PC-9 (cell line): ENCODE results near the gene FARS2. TPM values are rescaled to one million over a fixed set of nuclear protein-coding genes. Genes with fewer than 3 reads are reported as not detected.

Experiments used
- BruUV-seq: library from RNA; stranded (reverse); fragments of 400-500 nt; replicated peaks from 2 replicates; lab custom pipeline; 2021; lab: Mats Ljungman, UMichigan
- CTCF ChIA-PET: fragments of 300-600 bp; sonication (Branson Sonifier 250); formaldehyde crosslinking; loops from one replicate; lab custom pipeline; 2022; ENCODE audit warnings: antibody characterized with exemption; lab: Charles Lee
- POLR2A ChIA-PET: fragments of 300-600 bp; sonication (Branson Sonifier 250); formaldehyde crosslinking; loops from one replicate; lab custom pipeline; 2022; ENCODE audit warnings: antibody characterized with exemption; ENCODE audit not compliant: unreplicated experiment; lab: Charles Lee
- DNase-seq, 2 experiments: peaks; one replicate each; pipeline versions ENCODE4 v3.0.0 to v3.0.0-alpha.2; 2015 to 2022; ENCODE audit warnings: mixed read lengths in 1 of 2
- H2AFZ ChIP-seq: fragments of 200-600 bp; sonication (generic); 2 replicates; pipeline ENCODE4 v1.8.1; 2017; ENCODE audit warnings: antibody characterized with exemption
- H3F3A ChIP-seq: fragments of 200-600 bp; sonication (generic); 2 replicates; pipeline ENCODE4 v1.8.1; 2017; ENCODE audit warnings: antibody characterized with exemption, mild to moderate bottlenecking, low read depth; ENCODE audit not compliant: insufficient read depth
- H3K27ac ChIP-seq: fragments of 200-600 bp; sonication (generic); 2 replicates; pipeline ENCODE4 v1.6.1; 2016; ENCODE audit warnings: mixed run types
- H3K27me3 ChIP-seq: fragments of 200-600 bp; sonication (generic); 2 replicates; pipeline ENCODE4 v1.6.1; 2016; ENCODE audit warnings: low read depth, mixed run types; ENCODE audit not compliant: insufficient read depth
- H3K36me3 ChIP-seq: fragments of 200-600 bp; sonication (generic); 2 replicates; pipeline ENCODE4 v1.6.1; 2016; ENCODE audit warnings: low read depth, mixed run types
- H3K4me1 ChIP-seq: fragments of 200-600 bp; sonication (generic); replicated peaks from 2 replicates; pipeline ENCODE4 v1.6.1; 2016; ENCODE audit warnings: mixed run types; ENCODE audit not compliant: insufficient read depth
- H3K4me2 ChIP-seq: fragments of 200-600 bp; sonication (generic); 2 replicates; pipeline ENCODE4 v1.6.1; 2017; ENCODE audit warnings: mixed run types
- H3K4me3 ChIP-seq: fragments of 200-600 bp; sonication (generic); 2 replicates; pipeline ENCODE4 v1.6.1; 2016; ENCODE audit warnings: mixed run types
- H3K79me2 ChIP-seq: fragments of 200-600 bp; sonication (generic); 2 replicates; pipeline ENCODE4 v1.6.1; 2017; ENCODE audit warnings: low read depth, mixed run types
- H3K9me2 ChIP-seq: fragments of 200-600 bp; sonication (generic); 2 replicates; pipeline ENCODE4 v1.8.1; 2017; ENCODE audit warnings: mild to moderate bottlenecking; ENCODE audit not compliant: insufficient read depth
- H3K9me3 ChIP-seq: fragments of 200-600 bp; sonication (generic); 2 replicates; pipeline ENCODE4 v1.8.1; 2016; ENCODE audit warnings: low read depth; ENCODE audit not compliant: insufficient read depth
- H4K20me1 ChIP-seq: fragments of 200-600 bp; sonication (generic); 2 replicates; pipeline ENCODE4 v1.8.1; 2017; ENCODE audit not compliant: insufficient read depth
- CTCF ChIP-seq: fragments of 200-600 bp; sonication (generic); conservative IDR thresholded peaks from 2 replicates; pipeline ENCODE4 v1.6.1; 2017; ENCODE audit warnings: mixed run types, antibody characterized with exemption, mild to moderate bottlenecking, moderate library complexity
- EZH2 ChIP-seq: fragments of 200-600 bp; sonication (generic); IDR thresholded peaks from 2 replicates; pipeline ENCODE4 v1.8.0; 2017; ENCODE audit warnings: antibody characterized with exemption, low read depth
- intact Hi-C: fragments of 100-400 bp; cut with micrococcal nuclease; formaldehyde crosslinking; loops from one replicate; pipeline ENCODE4 v1.10.0; 2022; ENCODE audit not compliant: unreplicated experiment
- total RNA-seq: library from RNA; stranded (reverse); gene quantifications from 2 replicates; pipeline ENCODE4 v1.2.3, GENCODE V29; 2021

Gene FARS2
- total RNA-seq, 1 experiment from 2014 or later = 26.7 TPM

GRCh38 chr6:5517796-5518195, 256.5 kb downstream of the FARS2 start:
- intact Hi-C loops = no loop called here
- POLR2A ChIA-PET = no interaction called here

GRCh38 chr6:5518936-5519491, 257.7 kb downstream of the FARS2 start:
- H3K36me3 ChIP-seq = no peaks in the 10 kb centered on the region

More at GRCh38 chr6:5517796-5518195, 256.5 kb downstream of the FARS2 start:
- no peaks in the 10 kb centered on the region for H3K36me3 ChIP-seq
- H3K4me1 ChIP-seq = no peaks in the 10 kb centered on the region
- no peaks in the 10 kb centered on the region for H3K79me2 ChIP-seq
- no peak overlapping the region for H3K4me3 ChIP-seq
- H3K9me2 ChIP-seq = no peaks in the 10 kb centered on the region
- no TSS peak for BruUV-seq
- no peaks in the 10 kb centered on the region for H3K9me3 ChIP-seq
- no peak overlapping the region for H2AFZ ChIP-seq
- H3K4me2 ChIP-seq = no peak overlapping the region
- no peaks in the 10 kb centered on the region for H3F3A ChIP-seq
- no peaks in the 10 kb centered on the region for H4K20me1 ChIP-seq
- DNase-seq = no peak
- CTCF ChIA-PET = no interaction called here
- H3K27me3 ChIP-seq = no peaks in the 10 kb centered on the region
- no peak for TF ChIP-seq CTCF
- no peak for TF ChIP-seq EZH2
- H3K27ac ChIP-seq = no peak overlapping the region

GRCh38 chr6:5520796-5521195, 259.5 kb downstream of the FARS2 start:
- Histone ChIP-seq H3K79me2 (no peaks in the 10 kb centered on the region), H3K27ac (no peak overlapping the region), H3K9me2 (no peaks in the 10 kb centered on the region), H3K4me1 (no peaks in the 10 kb centered on the region), H3K4me3 (no peak overlapping the region), H2AFZ (no peak overlapping the region), H3K4me2 (no peak overlapping the region), H4K20me1 (no peaks in the 10 kb centered on the region), H3K27me3 (no peaks in the 10 kb centered on the region), H3F3A (no peaks in the 10 kb centered on the region), H3K9me3 (no peaks in the 10 kb centered on the region), H3K36me3 (no peaks in the 10 kb centered on the region)
- no peak for DNase-seq
- intact Hi-C loops = no loop called here
- POLR2A ChIA-PET = interaction anchor here (0.5 kb wide), 1 partner anchor 1192 kb away, joined by 3 read pairs; no protein-coding TSS in a partner anchor
- TF ChIP-seq CTCF (no peak), EZH2 (no peak)
- BruUV-seq = no TSS peak
- CTCF ChIA-PET = no interaction called here

More at GRCh38 chr6:5518936-5519491, 257.7 kb downstream of the FARS2 start:
- H3K27ac ChIP-seq = no peak overlapping the region
- H3K9me2 ChIP-seq = no peaks in the 10 kb centered on the region
- H3K79me2 ChIP-seq = no peaks in the 10 kb centered on the region
- H3K4me1 ChIP-seq = no peaks in the 10 kb centered on the region
- no peak overlapping the region for H2AFZ ChIP-seq
- CTCF ChIA-PET = no interaction called here
- DNase-seq = no peak
- no peak overlapping the region for H3K4me3 ChIP-seq
- BruUV-seq = no TSS peak
- H4K20me1 ChIP-seq = no peaks in the 10 kb centered on the region
- intact Hi-C loops = no loop called here
- H3K27me3 ChIP-seq = no peaks in the 10 kb centered on the region
- no peaks in the 10 kb centered on the region for H3F3A ChIP-seq
- no peak overlapping the region for H3K4me2 ChIP-seq
- POLR2A ChIA-PET = no interaction called here
- no peak for TF ChIP-seq EZH2
- TF ChIP-seq CTCF = no peak
- H3K9me3 ChIP-seq = no peaks in the 10 kb centered on the region
